T47D (cell line): Measurements from ENCODE around the gene TASP1.
"Not testable (repeated sequence)": the region's sequence is repeated elsewhere in the genome, so short reads cannot be mapped to it uniquely, and the experiment has no call there.

Experiments
- DNase-seq, 2 experiments: peaks; one replicate each; pipeline versions ENCODE4 v3.0.0 to v3.0.0-alpha.2; 2011 to 2012; ENCODE audit warnings: low read depth in 1 of 2, low spot score in 1 of 2
- JUND ChIP-seq: IDR thresholded peaks from 2 replicates; pipeline ENCODE4 v1.6.1; 2012; ENCODE audit warnings: low read depth
- in situ Hi-C: cut with HindIII; loops from 2 replicates; pipeline ENCODE4 v1.10.0; 2016; ENCODE audit warnings: low sequenced_read_pairs, low pct_unique_long_range_greater_than_20kb

TASP1 gene

GRCh38 chr20:13492001-13492481, 146.7 kb downstream of the TASP1 start:
- TF ChIP-seq JUND = no peak
- in situ Hi-C loops = no loop called here
- peak; percentile 4 to 34 for DNase-seq

DNA sequence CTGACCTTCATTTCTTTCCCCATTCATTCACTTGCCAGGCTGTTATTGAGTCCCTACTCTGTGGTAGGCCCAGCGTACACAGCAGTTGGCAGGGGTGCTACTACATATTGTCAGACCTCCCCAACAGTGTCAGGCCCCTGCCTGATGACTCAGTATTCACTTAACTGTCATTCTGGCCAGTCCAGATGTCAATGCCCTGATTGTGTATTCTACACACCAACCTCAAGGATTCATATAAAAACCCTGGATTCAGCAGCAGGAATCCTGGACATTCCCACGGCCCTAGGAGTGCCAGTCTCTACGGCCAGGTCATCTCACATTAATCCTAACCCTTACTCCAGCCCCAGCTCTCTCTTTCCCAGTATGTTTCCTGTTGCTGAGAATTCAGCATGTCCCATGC, 151.5 kb downstream of the TASP1 start:
- in situ Hi-C loops = no loop called here
- DNase-seq = no peak
- TF ChIP-seq JUND = no peak

DNA sequence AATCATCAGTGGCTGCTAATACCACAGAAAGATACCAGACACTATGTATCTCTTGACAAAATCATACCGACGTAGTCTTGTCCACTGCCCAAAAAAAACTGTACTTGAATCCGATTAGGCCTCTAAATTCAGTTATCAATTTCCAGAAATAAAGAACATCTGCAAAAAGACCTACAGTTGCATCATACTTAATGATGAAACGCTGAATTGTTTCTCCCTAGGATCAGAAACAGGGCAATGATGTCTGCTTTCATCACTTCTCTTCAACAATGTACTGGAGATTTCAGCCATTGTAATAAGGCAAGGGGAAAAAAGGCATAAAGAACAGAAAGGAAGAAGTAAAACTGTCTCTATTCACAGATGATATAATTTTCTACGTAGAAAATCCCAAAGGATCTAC, 152.0 kb downstream of the TASP1 start:
- in situ Hi-C loops = no loop called here
- DNase-seq = no peak
- no peak for TF ChIP-seq JUND

- in situ Hi-C loops = no loop called here
- TF ChIP-seq JUND = no peak
- no peak for DNase-seq
Measured at GRCh38 chr20:13485576-13485975, 153.2 kb downstream of the TASP1 start.

DNA sequence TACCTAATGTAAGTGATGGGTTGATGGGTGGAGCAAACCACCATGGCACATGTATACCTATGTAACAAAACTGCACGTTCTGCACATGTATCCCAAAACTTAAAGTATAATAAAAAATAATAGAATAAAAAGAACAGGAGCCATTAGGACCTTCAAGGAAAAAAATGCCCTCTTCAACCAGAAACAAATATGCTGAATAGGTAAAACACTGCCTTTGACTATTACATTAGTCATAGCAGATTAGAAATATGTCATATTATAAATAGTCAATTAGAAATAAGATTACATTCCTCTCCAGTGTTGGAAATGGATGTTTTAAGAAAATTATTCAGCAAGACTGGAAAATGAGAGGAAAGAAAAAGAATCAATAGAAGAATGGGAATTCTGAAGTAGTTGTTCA, 153.7 kb downstream of the TASP1 start:
- in situ Hi-C loops, DNase-seq: not testable (repeated sequence)

DNA sequence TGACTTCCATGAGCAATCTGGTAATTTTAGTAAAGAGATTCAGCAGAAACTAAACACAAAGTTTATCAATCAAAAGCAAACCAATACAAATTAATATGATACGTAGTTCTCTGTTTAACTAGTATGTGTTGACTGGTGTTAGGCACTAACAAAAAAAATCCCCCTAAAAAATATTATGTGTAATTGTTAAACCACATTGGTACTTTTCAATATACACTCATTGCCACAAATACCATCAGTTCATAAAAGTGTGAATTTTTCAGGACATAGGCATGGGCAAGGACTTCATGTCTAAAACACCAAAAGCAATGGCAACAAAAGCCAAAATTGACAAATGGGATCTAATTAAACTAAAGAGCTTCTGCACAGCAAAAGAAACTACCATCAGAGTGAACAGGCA, 155.3 kb downstream of the TASP1 start:
- in situ Hi-C loops, DNase-seq: not testable (repeated sequence)

GRCh38 chr20:13478366-13478765, 160.4 kb downstream of the TASP1 start:
- no peak for DNase-seq
- TF ChIP-seq JUND = no peak
- in situ Hi-C loops = no loop called here

DNA sequence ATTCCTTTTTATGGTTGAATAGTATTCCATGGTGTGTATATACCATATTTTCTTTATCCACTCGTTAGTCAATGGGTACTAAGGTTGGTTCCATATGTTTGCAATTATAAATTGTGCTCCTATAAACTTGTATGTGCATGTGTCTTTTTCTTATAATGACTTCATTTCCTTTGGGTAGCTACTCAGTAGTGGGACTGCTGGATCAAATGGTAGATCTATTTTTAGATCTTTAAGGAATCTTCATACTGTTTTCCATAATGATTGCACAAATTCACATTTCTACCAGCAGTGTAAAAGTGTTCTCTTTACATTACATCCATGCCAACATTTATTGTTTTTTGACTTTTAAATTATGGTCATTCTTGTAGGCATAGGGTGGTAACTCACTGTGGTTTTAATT, 164.3 kb downstream of the TASP1 start:
- in situ Hi-C loops = no loop called here

DNA sequence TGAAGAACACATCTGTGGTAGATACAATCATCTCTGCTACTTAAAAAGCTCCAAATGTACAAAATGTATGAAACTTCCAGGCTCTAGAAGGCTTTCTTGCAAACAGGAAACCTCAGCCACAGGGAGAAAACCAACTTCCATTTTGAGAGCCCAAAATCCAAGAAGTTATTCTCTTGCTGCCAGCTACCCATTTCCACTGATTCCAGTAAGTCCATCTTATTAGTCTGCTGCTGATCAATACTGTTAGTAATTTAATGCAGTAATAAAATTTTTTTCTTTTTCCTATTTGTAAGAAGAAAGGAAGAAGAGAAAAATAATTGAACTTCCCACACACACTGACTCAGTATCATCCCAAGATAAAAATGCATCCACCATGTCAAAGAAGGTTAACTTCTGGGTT, 169.5 kb downstream of the TASP1 start:
- TF ChIP-seq JUND = no peak
- no peak for DNase-seq
- in situ Hi-C loops = no loop called here

More for the DNA sequence above, 164.3 kb downstream of the TASP1 start:
- no peak for TF ChIP-seq JUND
- no peak for DNase-seq

GRCh38 chr20:13468166-13468565, 170.6 kb downstream of the TASP1 start:
- in situ Hi-C loops = no loop called here
- TF ChIP-seq JUND = no peak
- no peak for DNase-seq

DNA sequence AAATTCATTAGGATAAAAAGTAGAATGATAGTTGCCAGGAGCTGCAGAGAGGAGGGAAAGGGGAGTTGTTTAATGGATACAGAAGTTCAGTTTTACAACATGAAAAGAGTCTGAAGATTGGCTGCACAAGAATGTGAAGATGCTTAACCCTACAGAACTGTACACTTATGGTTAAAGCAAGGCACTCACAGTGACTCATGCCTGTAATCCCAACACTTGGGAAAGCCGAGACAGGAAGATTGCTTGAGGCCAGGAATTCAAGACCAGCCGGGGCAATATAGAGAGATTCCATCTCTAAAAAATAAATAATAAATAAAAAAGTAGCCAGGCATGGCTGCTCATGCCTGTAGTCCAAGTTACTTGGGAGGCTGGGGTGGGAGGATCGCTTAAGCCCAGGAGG, 174.0 kb downstream of the TASP1 start:
- DNase-seq = no peak
- TF ChIP-seq JUND = no peak
- in situ Hi-C loops = no loop called here

GRCh38 chr20:13461849-13462458, 176.8 kb downstream of the TASP1 start:
- TF ChIP-seq JUND = no peak
- in situ Hi-C loops = no loop called here
- DNase-seq = no peak

DNA sequence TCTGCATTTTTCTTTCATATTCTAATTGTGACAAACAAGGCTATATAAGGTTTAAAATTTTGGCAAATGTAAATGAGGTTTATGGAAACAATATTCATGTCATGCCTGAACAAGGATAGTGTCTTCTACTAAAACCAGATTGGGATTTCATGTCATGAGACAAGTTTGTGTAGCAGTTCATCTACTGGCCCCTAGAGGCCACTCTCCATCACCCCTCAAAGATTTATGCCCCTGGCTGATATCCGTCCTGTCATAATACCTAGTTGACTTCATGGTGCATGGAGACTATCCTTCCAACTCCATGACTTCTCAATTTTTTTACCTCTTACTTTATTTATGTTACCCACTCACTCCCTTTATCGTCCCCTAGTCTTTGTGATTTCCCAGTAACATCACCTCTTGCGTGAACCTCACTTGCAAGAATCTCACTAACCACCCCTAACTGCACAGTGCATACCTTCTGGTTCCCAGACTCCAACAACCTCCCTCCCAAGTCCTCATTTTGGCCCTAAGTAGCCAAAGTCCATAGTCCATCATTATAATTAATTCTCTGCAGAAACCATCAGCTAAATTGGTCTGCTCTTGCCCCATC, 179.8 kb downstream of the TASP1 start:
- in situ Hi-C loops = no loop called here
- TF ChIP-seq JUND = no peak
- peak; percentile 4 to 58 for DNase-seq

DNA sequence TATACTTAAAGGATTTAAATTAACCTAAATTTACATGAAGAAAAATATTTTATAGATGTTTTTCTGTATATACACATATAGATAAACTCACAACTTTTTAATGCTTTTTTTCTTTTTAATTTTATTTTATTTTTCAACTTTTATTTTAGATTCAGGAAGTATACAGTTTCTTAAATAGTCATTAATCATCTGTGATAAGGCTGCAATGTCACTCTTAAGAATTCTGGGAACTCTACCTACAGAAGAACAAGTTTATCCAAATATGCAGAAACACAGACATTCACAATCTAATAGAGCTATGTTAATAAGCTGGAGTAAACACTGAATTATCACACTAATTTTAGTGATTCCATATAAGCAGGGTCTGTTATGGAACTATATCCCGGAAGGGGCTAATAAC, 181.2 kb downstream of the TASP1 start:
- TF ChIP-seq JUND = no peak
- no peak for DNase-seq
- in situ Hi-C loops = no loop called here
